Activated CD4-positive, alpha-beta T cell treated with anti-CD3 and anti-CD28 coated beads, Interleukin-2, amount 10 ng/mL, durations not matched to agents 7 days and 5 days (primary cell): ENCODE measurements around the gene NCS1. TPM values are rescaled to one million over a fixed set of nuclear protein-coding genes. Genes with fewer than 3 reads are reported as not detected.
"Not testable (repeated sequence)": the region's sequence is repeated elsewhere in the genome, so short reads cannot be mapped to it uniquely, and the experiment has no call there.

Experiments
- CTCF ChIA-PET: fragments of 350-600 bp; sonication (Branson Sonifier 250); formaldehyde crosslinking; loops from one replicate; lab custom pipeline; 2021; ENCODE audit warnings: antibody characterized with exemption; lab: Charles Lee
- POLR2A ChIA-PET: fragments of 350-600 bp; sonication (Branson Sonifier 250); formaldehyde crosslinking; loops from one replicate; lab custom pipeline; 2021; ENCODE audit warnings: antibody characterized with exemption; lab: Charles Lee
- DNase-seq: peaks from one replicate; pipeline ENCODE4 v3.0.0-alpha.2; 2020
- H3K27ac Mint-ChIP-seq: one replicate; pipeline ENCODE4 v1.8.0; 2021; ENCODE audit warnings: mild to moderate bottlenecking, moderate library complexity, mixed read lengths
- H3K27me3 Mint-ChIP-seq: one replicate; pipeline ENCODE4 v1.8.0; 2021; ENCODE audit warnings: mixed read lengths
- H3K36me3 Mint-ChIP-seq: one replicate; pipeline ENCODE4 v1.8.0; 2021; ENCODE audit warnings: low read depth, mixed read lengths
- H3K4me1 Mint-ChIP-seq: one replicate; pipeline ENCODE4 v1.8.0; 2021; ENCODE audit warnings: mixed read lengths
- H3K4me3 Mint-ChIP-seq: one replicate; pipeline ENCODE4 v1.8.0; 2021; ENCODE audit warnings: mild to moderate bottlenecking, moderate library complexity, mixed read lengths
- H3K9me3 Mint-ChIP-seq: one replicate; pipeline ENCODE4 v1.8.0; 2021; ENCODE audit warnings: mixed read lengths
- total RNA-seq, 2 experiments: library from RNA; stranded (reverse); gene quantifications; one replicate each; pipeline ENCODE4 v1.2.3, GENCODE V29; 2021

NCS1 gene
- total RNA-seq, 2 experiments from 2014 or later: 1.0 to 1.2 TPM

DNA sequence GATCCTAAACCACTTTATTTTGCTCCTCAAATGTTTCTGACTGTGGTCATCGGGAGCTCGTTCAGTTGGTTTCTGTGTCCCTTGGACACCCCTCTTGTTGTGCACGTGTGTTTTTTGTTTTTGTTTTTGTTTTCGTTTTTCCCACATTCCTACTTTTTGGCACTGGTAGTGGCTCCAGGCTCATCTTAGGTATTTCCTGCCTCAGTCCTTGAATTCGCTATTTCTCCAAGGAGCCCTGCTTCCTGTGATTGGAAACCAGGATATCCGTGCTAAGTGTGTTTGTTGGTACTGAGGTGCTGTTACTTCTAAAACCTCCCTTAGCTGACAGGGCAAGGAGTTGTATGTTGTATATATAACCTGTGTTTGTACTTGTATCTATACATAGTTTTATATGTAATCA lies 99.3 kb downstream of the NCS1 start:
- no peaks in the 10 kb centered on the region for H3K36me3 Mint-ChIP-seq
- no peak overlapping the region for H3K27ac Mint-ChIP-seq
- no peaks in the 10 kb centered on the region for H3K4me1 Mint-ChIP-seq
- H3K9me3 Mint-ChIP-seq: no peaks in the 10 kb centered on the region
- H3K4me3 Mint-ChIP-seq: no peak overlapping the region
- no peak for DNase-seq
- H3K27me3 Mint-ChIP-seq: peaks cover 53% of the 10 kb centered on the region
- ChIA-PET POLR2A (no interaction called here), CTCF (interaction anchor here (1.4 to 1.6 kb wide), 2 partner anchors 17 to 25 kb away, joined by 3 to 4 read pairs; no protein-coding TSS in a partner anchor)

DNA sequence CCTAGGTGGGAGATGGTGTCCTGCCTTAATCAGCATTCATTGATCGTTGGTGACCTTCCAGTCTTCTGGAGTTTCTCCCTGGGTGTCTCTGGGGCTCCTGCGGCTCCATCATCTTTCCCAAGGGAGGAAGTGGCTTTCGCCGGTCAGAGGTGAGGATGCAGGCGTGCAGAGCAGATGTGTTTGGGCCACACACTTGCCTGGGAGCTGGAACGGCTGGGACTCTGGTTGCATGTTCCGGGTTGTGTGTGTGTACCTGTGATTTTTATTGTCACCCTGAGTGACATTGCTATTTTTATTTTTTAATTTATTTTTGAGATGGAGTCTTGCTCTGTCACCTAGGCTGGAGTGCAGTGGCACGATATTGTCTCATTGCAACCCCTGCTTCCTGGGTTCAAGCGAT lies 103.0 kb downstream of the NCS1 start:
- CTCF ChIA-PET: no interaction called here
- POLR2A ChIA-PET: no interaction called here
- Mint-ChIP-seq H3K4me1 (no peaks in the 10 kb centered on the region), H3K27ac (no peak overlapping the region), H3K4me3 (no peak overlapping the region), H3K9me3 (no peaks in the 10 kb centered on the region), H3K27me3 (peaks cover 22% of the 10 kb centered on the region), H3K36me3 (no peaks in the 10 kb centered on the region)
- no peak for DNase-seq

DNA sequence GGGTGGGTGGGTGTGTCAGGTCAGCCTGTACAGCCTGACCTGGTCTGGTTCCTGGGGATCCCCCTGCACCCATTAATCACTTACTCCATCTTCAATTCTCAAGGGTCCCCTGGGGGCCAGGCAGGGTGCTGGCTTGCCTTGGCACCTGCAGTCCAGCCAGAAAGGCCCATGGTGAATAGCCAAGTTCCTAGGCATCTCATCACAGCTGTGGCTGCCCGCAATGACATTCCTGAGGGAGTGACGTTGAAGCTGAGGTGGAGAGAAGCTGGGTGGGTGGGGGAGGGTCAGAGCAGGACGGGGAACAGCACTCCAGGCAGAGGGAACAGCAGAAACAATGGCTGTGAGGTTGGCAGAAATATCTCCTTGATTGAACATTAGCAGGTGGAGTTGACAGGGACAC lies 103.9 kb downstream of the NCS1 start:
- no peaks in the 10 kb centered on the region for H3K36me3 Mint-ChIP-seq
- no peaks in the 10 kb centered on the region for H3K4me1 Mint-ChIP-seq
- no peak overlapping the region for H3K27ac Mint-ChIP-seq
- H3K9me3 Mint-ChIP-seq: no peaks in the 10 kb centered on the region
- POLR2A ChIA-PET: no interaction called here
- no peak for DNase-seq
- CTCF ChIA-PET: no interaction called here
- peaks cover 14% of the 10 kb centered on the region for H3K27me3 Mint-ChIP-seq
- H3K4me3 Mint-ChIP-seq: no peak overlapping the region

DNA sequence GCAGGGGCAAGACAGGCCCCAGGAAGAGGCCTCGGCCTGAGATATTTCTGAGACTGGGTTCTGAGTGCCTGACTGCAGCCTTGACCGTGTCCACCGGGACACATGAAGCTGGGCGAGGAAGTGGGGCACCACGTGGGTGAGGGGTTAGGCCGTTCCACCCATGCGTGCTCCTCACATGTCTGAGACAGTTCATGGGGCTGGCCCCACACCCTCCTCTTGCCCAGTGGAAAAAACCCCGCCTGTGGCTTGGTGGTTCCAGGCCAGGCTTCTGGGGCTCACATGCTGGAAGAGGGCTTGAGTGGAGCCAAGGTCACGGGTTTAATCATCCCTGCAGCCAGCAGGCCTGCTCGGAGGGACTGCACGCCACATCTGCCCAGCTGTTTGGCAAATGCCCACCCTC lies 104.8 kb downstream of the NCS1 start:
- POLR2A ChIA-PET: no interaction called here
- Mint-ChIP-seq H3K9me3 (no peaks in the 10 kb centered on the region), H3K27me3 (peaks cover 14% of the 10 kb centered on the region), H3K36me3 (no peaks in the 10 kb centered on the region), H3K27ac (no peak overlapping the region), H3K4me3 (no peak overlapping the region), H3K4me1 (no peaks in the 10 kb centered on the region)
- CTCF ChIA-PET: interaction anchor here (0.7 kb wide), 1 partner anchor 205 kb away, joined by 3 read pairs; no protein-coding TSS in a partner anchor
- DNase-seq: no peak

DNA sequence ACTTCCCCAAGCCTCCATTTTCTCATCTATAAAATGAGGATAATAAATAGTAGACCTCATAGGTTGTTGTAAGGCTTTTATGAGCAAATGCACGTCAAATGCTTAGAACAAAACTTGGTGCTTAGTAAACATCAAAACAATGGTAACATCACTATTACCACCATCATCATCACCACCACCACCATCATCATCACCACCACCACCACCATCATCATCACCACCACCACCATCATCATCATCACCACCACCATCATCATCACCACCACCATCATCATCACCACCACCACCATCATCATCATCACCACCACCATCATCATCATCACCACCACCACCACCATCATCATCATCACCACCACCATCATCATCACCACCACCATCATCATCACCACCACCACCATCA lies 105.3 kb downstream of the NCS1 start:
- not testable (repeated sequence) for H3K4me1 Mint-ChIP-seq, H3K9me3 Mint-ChIP-seq

DNA sequence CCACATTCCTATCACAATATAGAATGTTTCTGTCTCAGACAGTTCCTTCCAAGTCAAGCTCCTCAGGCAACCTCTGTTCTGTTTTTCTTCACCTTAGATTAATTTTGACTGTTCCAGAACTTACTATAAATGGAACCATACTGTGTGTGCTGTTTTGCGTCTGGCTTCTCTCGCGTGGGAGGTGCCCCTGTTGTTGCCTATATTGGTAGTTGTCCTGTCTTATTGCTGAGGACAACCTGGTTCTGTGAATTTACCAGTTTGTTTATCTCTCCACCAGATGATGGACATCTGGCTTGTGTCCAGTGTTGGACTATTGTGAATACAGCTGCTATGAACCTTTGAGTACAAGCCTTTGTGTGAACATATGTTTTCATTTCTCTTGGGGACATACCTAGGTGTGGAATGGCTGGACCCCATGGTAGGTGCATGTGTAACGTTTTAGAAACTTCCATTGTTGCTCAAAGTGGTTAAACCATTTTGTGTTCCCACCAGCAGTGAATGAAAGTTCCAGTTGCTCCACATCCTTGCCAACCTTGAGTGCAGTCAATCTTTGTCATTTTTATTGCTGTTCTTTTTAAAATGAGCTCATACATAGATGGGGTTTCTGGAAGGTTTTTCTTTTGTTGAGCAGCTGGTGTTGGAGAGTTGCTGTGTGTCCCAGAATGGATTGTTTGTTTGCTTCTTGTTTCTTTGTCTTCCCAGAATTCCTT lies 111.5 kb downstream of the NCS1 start:
- ChIA-PET CTCF (interaction anchor here (1.3 to 1.8 kb wide), 2 partner anchors 9 to 16 kb away, joined by 4 to 5 read pairs; no protein-coding TSS in a partner anchor), POLR2A (no interaction called here)
- DNase-seq: no peak
- H3K27me3 Mint-ChIP-seq: no peaks in the 10 kb centered on the region
- no peaks in the 10 kb centered on the region for H3K36me3 Mint-ChIP-seq
- H3K4me3 Mint-ChIP-seq: no peak overlapping the region
- H3K9me3 Mint-ChIP-seq: no peaks in the 10 kb centered on the region
- no peak overlapping the region for H3K27ac Mint-ChIP-seq
- no peaks in the 10 kb centered on the region for H3K4me1 Mint-ChIP-seq

More for the DNA sequence above, 105.3 kb downstream of the NCS1 start:
- H3K4me3 Mint-ChIP-seq, H3K36me3 Mint-ChIP-seq, DNase-seq, H3K27ac Mint-ChIP-seq, POLR2A ChIA-PET: not testable (repeated sequence)
- peaks cover 12% of the 10 kb centered on the region for H3K27me3 Mint-ChIP-seq
- CTCF ChIA-PET: interaction anchor here (0.7 kb wide), 1 partner anchor 206 kb away, joined by 3 read pairs; no protein-coding TSS in a partner anchor

DNA sequence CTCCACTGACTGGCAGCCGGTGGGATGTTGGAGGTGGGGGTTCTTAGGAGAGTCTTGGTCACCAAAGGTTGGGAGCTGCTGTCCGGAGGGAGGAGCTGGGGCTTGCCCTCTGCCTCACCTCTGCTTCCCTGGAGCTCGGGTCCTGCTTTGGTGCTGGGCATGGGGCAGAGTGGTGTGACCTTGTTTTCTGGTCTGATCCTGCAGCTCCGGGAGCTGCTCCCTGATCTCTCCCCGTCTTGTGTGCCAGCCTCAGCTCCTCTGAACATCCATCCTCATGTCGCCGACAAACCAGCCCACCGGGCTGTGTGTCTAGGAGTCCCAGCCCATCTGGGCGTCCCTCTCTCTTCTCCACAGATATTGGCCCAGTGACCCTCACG lies 112.0 kb downstream of the NCS1 start:
- no peak overlapping the region for H3K27ac Mint-ChIP-seq
- H3K9me3 Mint-ChIP-seq: no peaks in the 10 kb centered on the region
- H3K27me3 Mint-ChIP-seq: no peaks in the 10 kb centered on the region
- POLR2A ChIA-PET: no interaction called here
- no peaks in the 10 kb centered on the region for H3K36me3 Mint-ChIP-seq
- no peaks in the 10 kb centered on the region for H3K4me1 Mint-ChIP-seq
- CTCF ChIA-PET: interaction anchor here (0.8 to 1.8 kb wide), 3 partner anchors 9 to 21 kb away, joined by 3 to 5 read pairs (median 4); no protein-coding TSS in a partner anchor
- no peak overlapping the region for H3K4me3 Mint-ChIP-seq
- DNase-seq: no peak

DNA sequence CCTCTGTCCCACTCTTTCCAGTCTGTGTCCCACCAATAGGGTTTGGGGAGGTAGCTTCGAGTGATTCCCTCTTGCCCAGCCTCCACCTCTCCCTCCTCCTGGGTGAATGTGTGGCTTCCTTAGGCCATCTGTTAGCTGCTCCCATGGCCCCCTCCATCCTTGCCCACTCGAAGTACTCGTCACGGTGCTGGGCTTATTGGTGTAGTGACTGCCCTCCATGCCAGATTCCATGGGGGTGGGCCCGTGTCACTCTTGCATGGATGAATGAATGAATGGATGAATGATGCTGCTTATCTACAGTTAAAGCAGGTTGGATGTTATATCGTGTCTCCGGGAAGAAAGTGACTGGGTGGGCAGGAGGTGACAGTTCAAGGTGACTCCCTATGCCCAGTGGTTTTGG lies 112.5 kb downstream of the NCS1 start:
- Mint-ChIP-seq H3K36me3 (no peaks in the 10 kb centered on the region), H3K4me1 (no peaks in the 10 kb centered on the region), H3K4me3 (no peak overlapping the region), H3K27me3 (no peaks in the 10 kb centered on the region), H3K9me3 (no peaks in the 10 kb centered on the region), H3K27ac (no peak overlapping the region)
- POLR2A ChIA-PET: no interaction called here
- DNase-seq: no peak
- CTCF ChIA-PET: interaction anchor here (0.8 to 1.8 kb wide), 3 partner anchors 8 to 22 kb away, joined by 3 to 5 read pairs (median 4); no protein-coding TSS in a partner anchor

DNA sequence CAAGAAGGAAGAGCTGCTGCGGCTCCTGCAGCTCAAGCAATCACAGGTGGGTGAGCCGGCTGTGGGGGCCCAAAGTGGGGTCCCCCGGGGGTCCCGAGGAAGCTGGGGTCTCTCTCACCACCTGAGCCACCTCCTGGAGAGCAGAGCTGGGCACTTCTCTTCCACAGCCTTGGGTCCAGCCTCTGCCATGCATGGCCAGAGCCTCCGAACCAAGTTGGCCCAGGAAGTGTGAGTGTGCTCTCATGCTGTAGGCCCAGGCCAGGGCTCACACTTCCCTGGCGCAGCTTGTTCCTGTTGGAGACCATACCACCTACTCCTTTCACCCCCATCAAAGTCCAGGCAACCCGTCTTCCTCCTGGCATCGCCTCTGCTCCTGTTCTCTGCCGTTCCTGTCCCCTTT lies 113.1 kb downstream of the NCS1 start:
- Mint-ChIP-seq H3K36me3 (no peaks in the 10 kb centered on the region), H3K9me3 (no peaks in the 10 kb centered on the region), H3K27me3 (no peaks in the 10 kb centered on the region), H3K4me1 (no peaks in the 10 kb centered on the region), H3K4me3 (no peak overlapping the region), H3K27ac (no peak overlapping the region)
- POLR2A ChIA-PET: no interaction called here
- DNase-seq: no peak
- CTCF ChIA-PET: interaction anchor here (0.8 to 1.8 kb wide), 2 partner anchors 8 to 22 kb away, joined by 3 to 4 read pairs; no protein-coding TSS in a partner anchor

DNA sequence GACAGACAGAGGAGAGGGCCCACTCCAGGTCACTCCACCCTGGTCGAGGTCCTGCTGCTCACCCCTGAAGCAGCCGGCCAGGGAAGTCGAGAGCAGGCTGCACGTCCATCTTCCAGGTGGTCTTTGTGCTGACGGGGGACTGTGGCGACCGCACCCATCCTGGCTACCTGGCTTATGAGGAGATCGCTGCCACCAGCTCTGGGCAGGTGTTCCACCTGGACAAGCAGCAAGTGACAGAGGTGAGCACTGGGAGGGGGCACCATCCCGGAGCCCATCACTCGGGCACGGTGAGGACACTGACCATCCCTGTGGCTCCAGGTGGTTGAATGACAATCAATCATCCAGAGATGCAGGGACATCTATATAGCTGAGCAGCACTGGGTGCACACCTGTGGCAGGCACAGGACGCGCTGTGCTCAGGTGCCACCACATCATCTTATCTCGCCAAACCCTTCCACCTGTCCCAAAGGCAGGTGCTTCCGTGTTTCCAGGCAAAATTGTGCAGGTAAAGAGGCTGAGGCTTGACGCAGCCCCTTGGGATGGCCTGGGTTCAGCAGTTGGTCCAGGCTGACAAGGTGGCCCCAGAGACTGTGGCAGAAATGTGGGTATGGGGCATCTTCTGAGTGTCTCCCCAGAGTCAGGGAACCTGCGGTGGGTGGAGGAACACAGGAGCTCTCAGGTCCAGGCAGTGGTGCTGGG lies 114.0 kb downstream of the NCS1 start:
- Mint-ChIP-seq H3K9me3 (no peaks in the 10 kb centered on the region), H3K4me3 (no peak overlapping the region), H3K27me3 (peaks cover 2% of the 10 kb centered on the region), H3K27ac (no peak overlapping the region), H3K36me3 (no peaks in the 10 kb centered on the region), H3K4me1 (no peaks in the 10 kb centered on the region)
- ChIA-PET CTCF (no interaction called here), POLR2A (no interaction called here)
- no peak for DNase-seq

Other genes starting within 250 kb of the NCS1 start
- 100 to 1,000 TPM; 206 to 247 TPM for gene FNBP1, start 129.2 kb upstream of the NCS1 start, total RNA-seq
- 10 to 100 TPM; 21.7 to 22.1 TPM for gene GPR107, start 118.5 kb upstream of the NCS1 start, total RNA-seq
- not detected for gene HMCN2, start 93.4 kb downstream of the NCS1 start, total RNA-seq